Activated T-helper 1 cell treated with anti-CD3 and anti-CD28 coated beads, Interleukin-12 subunit alpha, Interleukin-12 subunit beta, Interleukin-2, Interleukin-4 antibody, amounts not matched to agents 30 ng/mL and 10 ng/mL and 1 ng/mL, durations not matched to agents 14 hours and 24 hours and 36 hours (primary cell): Measurements from ENCODE around the gene LIN52. TPM values are rescaled to one million over a fixed set of nuclear protein-coding genes. Genes with fewer than 3 reads are reported as not detected.
A peak's percentile ranks its signal among the peaks of the same experiment; 100 is the strongest.

ENCODE experiments used
- DNase-seq: peaks from one replicate; pipeline ENCODE4 v3.0.0; 2021; ENCODE audit warnings: low spot score
- H3K27ac Mint-ChIP-seq: one replicate; pipeline ENCODE4 v1.8.0; 2021; ENCODE audit warnings: mild to moderate bottlenecking, mixed read lengths
- H3K27me3 Mint-ChIP-seq: one replicate; pipeline ENCODE4 v1.8.0; 2022; ENCODE audit warnings: mild to moderate bottlenecking, moderate library complexity, mixed read lengths; ENCODE audit not compliant: insufficient read depth
- H3K36me3 Mint-ChIP-seq: one replicate; pipeline ENCODE4 v1.8.0; 2021; ENCODE audit warnings: low read depth, mixed read lengths
- H3K4me1 Mint-ChIP-seq: one replicate; pipeline ENCODE4 v1.8.0; 2021; ENCODE audit warnings: low read depth, mixed read lengths
- H3K4me3 Mint-ChIP-seq: one replicate; pipeline ENCODE4 v1.8.0; 2021; ENCODE audit warnings: mild to moderate bottlenecking, moderate library complexity, mixed read lengths
- H3K9me3 Mint-ChIP-seq: one replicate; pipeline ENCODE4 v1.8.0; 2021; ENCODE audit warnings: mixed read lengths
- intact Hi-C: fragments of 100-400 bp; cut with micrococcal nuclease; formaldehyde crosslinking; loops from one replicate; pipeline ENCODE4 v1.15.1; 2024
- total RNA-seq: library from RNA; stranded (reverse); gene quantifications from 2 replicates; pipeline ENCODE4 v1.2.3, GENCODE V29; 2022

Gene LIN52
- total RNA-seq, 1 donor from 2014 or later, result 17.2 TPM

DNA sequence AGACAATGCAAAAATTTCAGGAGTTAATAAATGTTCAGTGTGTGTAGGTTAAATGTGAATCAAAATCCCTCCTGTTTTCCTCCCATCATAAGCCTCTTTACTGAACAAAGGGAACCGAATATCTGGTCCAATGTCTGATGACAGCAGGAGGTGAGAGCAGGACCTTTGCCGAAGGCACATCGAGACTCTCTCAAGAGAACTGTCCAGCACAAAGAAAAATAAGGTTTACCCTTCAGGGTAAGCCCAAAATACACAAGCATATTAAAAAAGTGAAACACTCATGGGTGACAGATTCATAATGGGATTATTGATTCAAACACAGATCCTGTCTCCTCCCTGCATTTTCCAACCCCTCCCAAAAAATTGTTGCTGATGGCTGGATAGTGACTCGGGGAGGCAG, 150.3 kb downstream of the LIN52 start:
- intact Hi-C loops, result no loop called here
- H3K27ac Mint-ChIP-seq, result no peak overlapping the region
- H3K27me3 Mint-ChIP-seq, result peaks cover 51% of the 10 kb centered on the region

DNA sequence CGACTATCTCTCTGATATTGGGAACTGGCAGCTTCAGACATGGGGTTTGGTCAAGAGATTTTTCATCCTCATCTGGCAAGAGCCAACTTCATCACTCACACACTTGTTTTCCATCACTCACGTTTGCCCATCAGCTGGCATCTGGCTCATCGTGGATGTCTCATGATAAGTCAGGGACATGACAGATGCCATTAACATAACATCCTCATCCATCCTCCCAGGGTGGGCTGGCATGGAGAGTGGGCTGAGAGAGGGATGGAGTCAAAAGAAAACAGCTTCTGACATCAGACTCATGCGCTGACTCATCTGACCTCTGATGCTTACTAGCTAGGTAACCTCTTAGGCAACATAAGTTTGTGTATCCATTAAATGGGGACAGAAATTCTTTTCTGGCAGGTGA, 152.7 kb downstream of the LIN52 start:
- Mint-ChIP-seq H3K27me3 (peaks cover 63% of the 10 kb centered on the region), H3K9me3 (peaks cover under 1% of the 10 kb centered on the region), H3K27ac (no peak overlapping the region), H3K4me1 (peaks cover 11% of the 10 kb centered on the region), H3K4me3 (no peak overlapping the region), H3K36me3 (no peaks in the 10 kb centered on the region)
- intact Hi-C loops, result no loop called here
- no peak for DNase-seq

More for the DNA sequence above, 150.3 kb downstream of the LIN52 start:
- Mint-ChIP-seq H3K4me3 (no peak overlapping the region), H3K36me3 (no peaks in the 10 kb centered on the region), H3K4me1 (no peaks in the 10 kb centered on the region), H3K9me3 (peaks cover 3% of the 10 kb centered on the region)
- DNase-seq, result no peak

DNA sequence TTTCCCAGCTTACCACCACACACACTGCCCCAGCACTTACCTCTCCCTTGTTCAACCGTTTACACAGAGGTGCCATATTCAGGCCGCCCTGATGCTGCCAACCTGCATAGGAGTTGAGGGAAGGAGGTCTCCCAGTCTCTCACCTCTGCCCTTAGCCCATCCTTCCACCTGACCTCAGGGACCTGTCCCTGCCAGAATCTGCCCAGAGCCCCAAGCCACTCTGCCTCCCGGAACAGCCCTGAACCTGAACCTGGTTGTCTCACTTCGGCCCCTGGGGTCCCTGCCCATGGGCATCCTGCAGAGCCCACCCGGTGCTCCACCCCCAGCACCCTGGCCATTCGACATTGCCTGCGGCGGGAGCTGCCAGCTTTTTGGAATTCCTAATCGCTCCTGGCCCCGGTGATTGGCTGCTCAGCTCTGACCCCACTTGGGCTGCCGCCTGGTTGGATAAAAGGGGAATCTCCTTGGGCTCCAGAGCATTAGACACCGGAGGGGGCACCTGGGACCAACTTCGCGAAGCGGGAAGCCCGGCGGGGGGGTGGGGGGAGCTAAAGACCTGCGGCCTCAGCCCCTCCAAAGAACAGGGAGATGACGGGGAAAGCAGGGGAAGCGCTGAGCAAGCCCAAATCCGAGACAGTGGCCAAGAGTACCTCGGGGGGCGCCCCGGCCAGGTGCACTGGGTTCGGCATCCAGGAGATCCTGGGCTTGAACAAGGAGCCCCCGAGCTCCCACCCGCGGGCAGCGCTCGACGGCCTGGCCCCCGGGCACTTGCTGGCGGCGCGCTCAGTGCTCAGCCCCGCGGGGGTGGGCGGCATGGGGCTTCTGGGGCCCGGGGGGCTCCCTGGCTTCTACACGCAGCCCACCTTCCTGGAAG, 154.5 kb downstream of the LIN52 start, which contains the start of gene VSX2:
VSX2 (plus strand) TSS at position 476 of the 874 bp plus-strand sequence; CDS start at position 589, 113 bp downstream.
- Mint-ChIP-seq H3K4me3 (peak within 1 kb of the TSS; percentile 22), H3K9me3 (no peaks in the 10 kb centered on the region), H3K36me3 (no peaks in the 10 kb centered on the region), H3K27me3 (peaks cover 73% of the 10 kb centered on the region), H3K27ac (no peak within 1 kb of the TSS), H3K4me1 (peaks cover 12% of the 10 kb centered on the region)
- no peak for DNase-seq
- intact Hi-C loops, result no loop called here

DNA sequence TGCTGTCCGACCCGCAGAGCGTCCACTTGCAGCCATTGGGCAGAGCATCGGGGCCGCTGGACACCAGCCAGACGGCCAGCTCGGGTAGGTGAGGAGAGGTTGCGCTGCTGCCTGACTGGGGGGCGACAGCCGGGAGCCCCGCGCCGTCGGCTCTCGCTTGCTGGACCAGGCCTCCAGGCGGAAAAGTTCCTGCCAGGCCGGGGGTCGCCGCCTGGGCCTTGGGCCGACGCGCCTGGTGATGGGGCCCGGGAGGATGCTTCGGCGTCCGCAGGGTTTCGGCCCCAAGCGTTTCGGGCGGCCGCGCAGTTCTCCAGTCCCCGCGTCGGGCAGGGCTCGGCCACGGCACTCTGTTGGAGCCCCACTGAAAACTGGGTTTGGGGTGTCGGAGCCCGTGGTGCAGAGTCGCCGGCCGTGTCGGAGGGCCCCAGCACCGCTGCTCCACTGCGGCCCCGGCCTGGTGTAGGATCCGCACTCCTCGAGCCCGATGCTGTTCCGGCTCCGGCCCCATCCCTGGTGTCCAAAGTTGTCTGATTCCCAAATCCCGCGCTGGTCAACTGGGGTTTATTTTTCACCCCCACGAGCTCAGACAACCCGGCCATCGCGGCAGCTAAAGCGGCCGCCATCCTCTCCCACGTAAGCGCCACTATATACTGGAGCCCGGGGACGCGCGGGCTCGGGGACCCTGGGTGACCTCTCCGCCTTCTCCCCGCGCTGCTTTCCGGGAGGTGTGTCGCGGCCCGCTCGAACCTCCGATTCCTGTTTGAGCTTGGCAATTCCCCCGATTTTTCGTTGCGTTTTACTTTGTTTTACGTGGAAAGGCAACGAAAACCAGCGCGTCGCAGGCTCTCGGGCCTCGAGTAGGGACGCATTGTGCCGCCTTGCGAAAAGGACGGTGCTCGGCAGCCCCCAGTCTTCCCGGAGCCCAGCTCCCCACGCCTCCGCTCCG, 155.4 kb downstream of the LIN52 start:
- Mint-ChIP-seq H3K4me1 (peaks cover 12% of the 10 kb centered on the region), H3K27me3 (peaks cover 79% of the 10 kb centered on the region), H3K36me3 (no peaks in the 10 kb centered on the region), H3K9me3 (no peaks in the 10 kb centered on the region), H3K4me3 (peak overlapping the region; percentile 22), H3K27ac (no peak overlapping the region)
- intact Hi-C loops, result no loop called here
- DNase-seq, result no peak

DNA sequence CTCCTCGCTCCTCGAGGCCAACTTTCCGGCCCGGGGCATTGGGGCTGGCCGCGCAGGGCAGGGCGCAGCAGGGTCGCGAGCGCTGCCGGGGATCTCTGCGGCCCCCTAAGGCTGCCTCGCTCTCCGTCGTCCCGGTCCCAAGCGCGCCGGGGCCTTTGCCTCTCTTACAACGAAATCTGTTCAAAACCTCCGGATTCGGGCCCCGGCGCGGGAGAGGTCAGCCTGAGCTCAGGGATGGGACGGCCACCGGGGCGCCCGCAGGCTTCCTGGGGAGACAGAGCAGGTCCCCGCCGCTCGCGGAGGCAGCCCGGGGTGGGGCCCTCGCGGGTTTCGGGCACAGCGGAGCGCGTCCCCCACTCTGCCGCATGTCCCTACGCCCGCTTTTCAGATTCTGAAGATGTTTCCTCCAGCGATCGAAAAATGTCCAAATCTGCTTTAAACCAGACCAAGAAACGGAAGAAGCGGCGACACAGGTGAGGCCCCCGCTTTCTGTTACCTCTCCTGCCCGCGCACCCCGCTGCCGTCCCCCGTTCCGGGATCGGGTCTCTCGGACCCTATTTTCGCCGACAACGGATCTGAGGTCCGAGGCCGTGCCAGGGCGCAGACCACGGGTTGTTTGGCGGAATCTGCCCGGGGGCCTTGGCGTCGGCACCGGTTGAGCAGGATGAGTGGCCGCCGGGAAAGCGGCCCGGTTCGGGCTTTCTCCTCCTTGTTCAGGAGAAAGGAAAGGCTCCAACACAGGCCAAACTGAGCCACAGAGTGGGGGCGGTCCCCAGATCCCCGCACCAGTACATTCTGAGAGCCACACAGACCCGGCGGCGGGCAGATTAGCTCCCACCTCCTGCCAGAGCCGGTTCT, 156.3 kb downstream of the LIN52 start:
- intact Hi-C loops, result no loop called here
- peaks cover 82% of the 10 kb centered on the region for H3K27me3 Mint-ChIP-seq
- H3K4me1 Mint-ChIP-seq, result peaks cover 12% of the 10 kb centered on the region
- no peaks in the 10 kb centered on the region for H3K36me3 Mint-ChIP-seq
- no peaks in the 10 kb centered on the region for H3K9me3 Mint-ChIP-seq
- H3K27ac Mint-ChIP-seq, result no peak overlapping the region
- no peak for DNase-seq
- H3K4me3 Mint-ChIP-seq, result peak overlapping the region; percentile 39

DNA sequence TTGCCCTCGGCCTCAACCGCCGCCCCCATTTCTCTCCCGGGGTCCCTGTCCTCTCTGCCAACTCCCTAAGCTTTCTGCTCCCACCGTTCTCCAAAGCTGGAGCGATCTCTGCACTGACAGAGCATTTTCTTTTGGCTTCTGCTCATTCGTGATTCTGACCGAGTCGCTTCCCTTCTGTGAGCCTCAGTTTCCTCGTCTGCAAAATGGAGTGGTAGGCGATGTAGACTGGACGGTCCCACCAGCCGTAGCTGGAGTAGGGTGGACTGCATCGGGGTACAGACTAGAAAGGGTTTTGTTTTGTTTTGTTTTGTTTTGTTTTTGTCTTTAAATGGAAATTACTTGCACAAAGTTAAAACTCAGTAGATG, 156.9 kb downstream of the LIN52 start:
- intact Hi-C loops, result no loop called here
- no peaks in the 10 kb centered on the region for H3K9me3 Mint-ChIP-seq
- H3K4me1 Mint-ChIP-seq, result peaks cover 12% of the 10 kb centered on the region
- H3K4me3 Mint-ChIP-seq, result peak overlapping the region; percentile 39
- no peak for DNase-seq
- peaks cover 80% of the 10 kb centered on the region for H3K27me3 Mint-ChIP-seq
- no peaks in the 10 kb centered on the region for H3K36me3 Mint-ChIP-seq
- H3K27ac Mint-ChIP-seq, result no peak overlapping the region

DNA sequence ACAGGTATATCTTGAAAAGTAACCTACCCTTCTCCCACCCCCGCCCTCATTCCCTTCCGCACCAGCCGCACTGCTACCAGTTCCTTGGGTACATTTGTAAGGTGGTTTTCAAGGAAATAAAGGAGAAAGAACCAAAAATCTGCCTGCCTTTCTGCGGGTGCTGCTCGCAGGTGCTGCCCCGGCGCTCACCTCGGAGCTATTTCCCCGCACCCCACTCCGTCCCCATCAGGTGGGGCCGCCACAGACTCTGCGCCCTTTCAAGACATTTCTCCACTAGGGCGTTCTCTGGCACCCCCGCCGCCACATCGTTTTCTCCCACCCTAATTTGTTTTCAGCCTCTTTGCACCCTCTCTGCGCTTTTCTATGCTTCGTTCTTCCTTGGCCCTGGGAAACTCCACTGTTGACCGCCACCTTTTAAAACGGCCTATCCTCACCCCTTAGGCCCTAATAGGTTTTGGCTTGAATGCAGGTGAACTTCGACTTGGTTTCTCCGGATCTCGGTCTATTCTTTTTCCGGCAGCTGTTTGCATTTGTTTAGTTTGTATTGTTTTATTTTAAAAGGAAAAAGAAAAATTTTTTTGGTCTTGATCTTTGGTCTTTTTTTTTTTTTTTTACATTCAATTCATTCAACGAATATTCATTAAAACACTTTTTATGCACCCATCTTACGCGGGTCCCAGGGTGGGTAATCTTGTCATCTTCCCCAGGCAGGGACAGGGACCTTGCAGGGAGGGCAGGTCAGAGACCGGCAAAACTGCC, 157.4 kb downstream of the LIN52 start:
- H3K4me3 Mint-ChIP-seq, result no peak overlapping the region
- intact Hi-C loops, result no loop called here
- DNase-seq, result no peak
- peaks cover 79% of the 10 kb centered on the region for H3K27me3 Mint-ChIP-seq
- peak overlapping the region; percentile 64 for H3K27ac Mint-ChIP-seq
- peaks cover 12% of the 10 kb centered on the region for H3K4me1 Mint-ChIP-seq
- H3K9me3 Mint-ChIP-seq, result no peaks in the 10 kb centered on the region
- H3K36me3 Mint-ChIP-seq, result no peaks in the 10 kb centered on the region

DNA sequence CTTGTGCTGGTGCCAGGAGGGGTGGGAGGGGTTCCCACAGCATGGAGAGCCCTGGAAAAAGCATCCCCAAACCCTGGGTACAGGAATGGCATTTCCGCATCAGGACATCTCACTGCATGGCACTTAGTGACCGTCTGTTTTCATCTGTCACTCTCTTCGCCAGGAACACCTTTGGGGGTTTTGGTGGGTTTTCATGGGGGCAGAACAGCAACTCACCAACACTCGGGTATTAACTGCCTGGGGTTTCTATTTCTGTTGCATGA, 158.0 kb downstream of the LIN52 start:
- H3K4me1 Mint-ChIP-seq, result peaks cover 12% of the 10 kb centered on the region
- DNase-seq, result no peak
- H3K9me3 Mint-ChIP-seq, result no peaks in the 10 kb centered on the region
- H3K36me3 Mint-ChIP-seq, result no peaks in the 10 kb centered on the region
- intact Hi-C loops, result no loop called here
- peaks cover 74% of the 10 kb centered on the region for H3K27me3 Mint-ChIP-seq
- H3K4me3 Mint-ChIP-seq, result no peak overlapping the region
- H3K27ac Mint-ChIP-seq, result no peak overlapping the region

DNA sequence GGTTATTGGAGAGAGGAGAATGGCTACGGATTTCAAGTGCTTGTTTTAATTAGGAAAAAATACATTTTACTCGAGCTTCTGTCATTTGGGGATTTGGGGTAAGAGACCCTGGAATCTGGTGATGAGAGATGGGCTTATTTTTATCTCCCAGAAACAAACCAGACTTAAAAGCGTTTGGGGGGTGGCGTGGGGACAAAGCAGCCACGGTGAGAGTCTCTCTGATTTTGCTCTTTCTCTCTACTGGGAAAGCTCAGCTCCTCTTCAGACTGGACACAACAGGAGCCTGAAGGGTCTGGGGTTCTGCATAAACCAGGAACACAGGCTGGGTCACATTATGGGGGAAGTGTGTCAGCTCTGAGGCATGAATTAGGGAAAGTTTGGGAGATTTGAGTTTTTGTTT, 158.3 kb downstream of the LIN52 start:
- Mint-ChIP-seq H3K4me3 (no peak overlapping the region), H3K27ac (no peak overlapping the region), H3K4me1 (peaks cover 12% of the 10 kb centered on the region), H3K36me3 (no peaks in the 10 kb centered on the region), H3K27me3 (peaks cover 74% of the 10 kb centered on the region), H3K9me3 (no peaks in the 10 kb centered on the region)
- DNase-seq, result no peak
- intact Hi-C loops, result no loop called here

DNA sequence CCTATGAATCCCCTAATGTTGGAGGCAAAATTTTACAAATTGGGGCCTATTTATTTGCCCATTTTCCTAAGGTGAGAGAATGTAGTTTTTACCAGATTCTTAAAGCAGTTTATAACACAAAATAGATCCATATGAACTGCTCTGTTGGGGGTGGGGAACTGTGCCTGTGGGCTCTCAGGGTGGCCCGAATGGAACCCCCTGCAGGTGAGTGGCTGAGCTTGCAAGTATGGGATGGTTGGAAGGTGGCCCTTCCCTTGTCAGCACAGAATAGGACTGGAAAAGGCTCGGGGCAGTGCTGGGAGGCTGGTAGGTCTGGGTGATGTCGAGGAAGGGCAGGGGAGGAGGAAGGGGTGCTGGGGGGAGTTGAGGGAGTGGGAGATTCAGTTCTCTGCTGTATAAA, 159.4 kb downstream of the LIN52 start:
- Mint-ChIP-seq H3K36me3 (no peaks in the 10 kb centered on the region), H3K27me3 (peaks cover 65% of the 10 kb centered on the region), H3K9me3 (no peaks in the 10 kb centered on the region), H3K4me1 (peaks cover 12% of the 10 kb centered on the region), H3K27ac (no peak overlapping the region), H3K4me3 (no peak overlapping the region)
- DNase-seq, result no peak
- intact Hi-C loops, result no loop called here

DNA sequence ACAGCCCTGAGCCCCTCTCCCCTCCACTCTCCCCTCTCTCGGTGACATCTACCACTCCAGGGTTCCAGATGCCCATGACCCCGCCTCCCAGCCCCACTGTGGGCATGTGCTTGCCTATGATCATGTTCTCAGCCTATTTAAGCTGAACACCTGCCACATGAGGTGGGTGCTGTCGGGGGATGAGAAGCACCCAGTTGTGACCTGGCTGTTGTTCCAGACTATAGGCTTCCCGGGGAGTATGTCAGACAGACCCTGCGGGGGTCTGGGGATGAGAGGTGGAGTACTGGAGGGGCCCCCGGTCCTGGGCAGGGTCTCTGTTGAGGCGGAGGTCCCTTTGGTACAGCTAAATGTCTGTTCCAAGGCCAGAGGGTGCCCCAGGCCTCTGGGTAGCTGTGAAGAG, 160.5 kb downstream of the LIN52 start:
- DNase-seq, result no peak
- Mint-ChIP-seq H3K4me3 (no peak overlapping the region), H3K4me1 (peaks cover 12% of the 10 kb centered on the region), H3K27me3 (peaks cover 69% of the 10 kb centered on the region), H3K27ac (no peak overlapping the region), H3K9me3 (no peaks in the 10 kb centered on the region), H3K36me3 (no peaks in the 10 kb centered on the region)
- intact Hi-C loops, result no loop called here

DNA sequence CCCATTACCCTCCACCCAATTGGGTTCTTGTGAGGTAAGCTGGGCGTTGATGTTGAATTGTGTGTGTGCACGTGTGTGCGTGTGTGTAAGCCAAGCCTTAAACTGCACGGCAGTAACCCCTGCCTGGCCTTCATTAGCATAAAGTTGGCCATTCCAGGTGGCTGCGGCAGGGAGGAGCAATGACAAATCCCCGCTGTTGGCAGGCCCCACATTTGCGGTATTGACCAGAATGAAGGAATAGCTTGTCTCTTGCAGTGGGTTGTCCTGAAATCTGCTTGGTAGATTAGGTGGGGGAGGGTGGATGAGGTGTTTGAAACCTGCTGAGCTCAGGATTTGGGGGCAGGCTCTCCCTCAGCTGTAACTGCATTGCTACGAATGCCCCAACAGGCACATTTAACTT, 161.8 kb downstream of the LIN52 start:
- no peaks in the 10 kb centered on the region for H3K36me3 Mint-ChIP-seq
- intact Hi-C loops, result no loop called here
- H3K27ac Mint-ChIP-seq, result no peak overlapping the region
- no peak overlapping the region for H3K4me3 Mint-ChIP-seq
- H3K4me1 Mint-ChIP-seq, result peaks cover 14% of the 10 kb centered on the region
- DNase-seq, result no peak
- no peaks in the 10 kb centered on the region for H3K9me3 Mint-ChIP-seq
- peaks cover 63% of the 10 kb centered on the region for H3K27me3 Mint-ChIP-seq
